ENCODE results near the gene LCNL1.
A peak's percentile ranks its signal among the peaks of the same experiment; 100 is the strongest.

The LCNL1 gene

GRCh38 chr9:136980669-136981478 is 1.9 kb upstream of the LCNL1 start:
- no peak for DNase-seq (ENCODE audit: low spot score)
- H3K4me1 Mint-ChIP-seq (ENCODE audit: low read depth): no peaks in the 10 kb centered on the region
- H3K9me3 Mint-ChIP-seq: no peaks in the 10 kb centered on the region
- no peaks in the 10 kb centered on the region for H3K36me3 Mint-ChIP-seq (ENCODE audit: low read depth)
- no peak overlapping the region for H3K27ac Mint-ChIP-seq
- no peak overlapping the region for H3K4me3 Mint-ChIP-seq
- peaks cover 13% of the 10 kb centered on the region for H3K27me3 Mint-ChIP-seq (ENCODE audit: low read depth)

GRCh38 chr9:136981588-136982231 is 1.1 kb upstream of the LCNL1 start:
- H3K9me3 Mint-ChIP-seq: no peaks in the 10 kb centered on the region
- H3K4me3 Mint-ChIP-seq: no peak overlapping the region
- H3K36me3 Mint-ChIP-seq (ENCODE audit: low read depth): no peaks in the 10 kb centered on the region
- peaks cover 18% of the 10 kb centered on the region for H3K27me3 Mint-ChIP-seq (ENCODE audit: low read depth)
- H3K27ac Mint-ChIP-seq: no peak overlapping the region
- DNase-seq (ENCODE audit: low spot score): no peak
- no peaks in the 10 kb centered on the region for H3K4me1 Mint-ChIP-seq (ENCODE audit: low read depth)

- Mint-ChIP-seq H3K36me3 (ENCODE audit: low read depth) (no peaks in the 10 kb centered on the region), H3K4me3 (no peak overlapping the region), H3K27me3 (ENCODE audit: low read depth) (peaks cover 27% of the 10 kb centered on the region), H3K27ac (no peak overlapping the region), H3K9me3 (no peaks in the 10 kb centered on the region), H3K4me1 (ENCODE audit: low read depth) (no peaks in the 10 kb centered on the region)
- no peak for DNase-seq (ENCODE audit: low spot score)
These were observed 374 bp downstream of the LCNL1 start for GRCh38 chr9:136983167-136983566.

- H3K4me1 Mint-ChIP-seq (ENCODE audit: low read depth): no peaks in the 10 kb centered on the region
- no peak overlapping the region for H3K4me3 Mint-ChIP-seq
- H3K27me3 Mint-ChIP-seq (ENCODE audit: low read depth): peaks cover 30% of the 10 kb centered on the region
- H3K27ac Mint-ChIP-seq: no peak overlapping the region
- no peaks in the 10 kb centered on the region for H3K9me3 Mint-ChIP-seq
- H3K36me3 Mint-ChIP-seq (ENCODE audit: low read depth): no peaks in the 10 kb centered on the region
- no peak for DNase-seq (ENCODE audit: low spot score)
These were observed 992 bp downstream of the LCNL1 start for GRCh38 chr9:136983656-136984314.

GRCh38 chr9:136984464-136985026 is 1.8 kb downstream of the LCNL1 start:
- Mint-ChIP-seq H3K4me3 (no peak overlapping the region), H3K36me3 (ENCODE audit: low read depth) (no peaks in the 10 kb centered on the region), H3K9me3 (no peaks in the 10 kb centered on the region), H3K27ac (no peak overlapping the region), H3K27me3 (ENCODE audit: low read depth) (peaks cover 34% of the 10 kb centered on the region), H3K4me1 (ENCODE audit: low read depth) (no peaks in the 10 kb centered on the region)
- no peak for DNase-seq (ENCODE audit: low spot score)

- Mint-ChIP-seq H3K9me3 (no peaks in the 10 kb centered on the region), H3K4me1 (ENCODE audit: low read depth) (no peaks in the 10 kb centered on the region), H3K36me3 (ENCODE audit: low read depth) (no peaks in the 10 kb centered on the region), H3K27ac (no peak overlapping the region), H3K4me3 (no peak overlapping the region), H3K27me3 (ENCODE audit: low read depth) (peaks cover 38% of the 10 kb centered on the region)
- no peak for DNase-seq (ENCODE audit: low spot score)
These were observed 2.3 kb downstream of the LCNL1 start for GRCh38 chr9:136985027-136985602.

GRCh38 chr9:136985853-136986252 is 3.1 kb downstream of the LCNL1 start:
- H3K27me3 Mint-ChIP-seq (ENCODE audit: low read depth): peaks cover 43% of the 10 kb centered on the region
- no peak overlapping the region for H3K4me3 Mint-ChIP-seq
- H3K9me3 Mint-ChIP-seq: no peaks in the 10 kb centered on the region
- no peaks in the 10 kb centered on the region for H3K36me3 Mint-ChIP-seq (ENCODE audit: low read depth)
- no peak for DNase-seq (ENCODE audit: low spot score)
- no peaks in the 10 kb centered on the region for H3K4me1 Mint-ChIP-seq (ENCODE audit: low read depth)
- H3K27ac Mint-ChIP-seq: no peak overlapping the region

GRCh38 chr9:136988872-136989271 is 6.1 kb downstream of the LCNL1 start:
- Mint-ChIP-seq H3K27me3 (ENCODE audit: low read depth) (peaks cover 37% of the 10 kb centered on the region), H3K4me3 (no peak overlapping the region), H3K36me3 (ENCODE audit: low read depth) (peaks cover 5% of the 10 kb centered on the region), H3K27ac (no peak overlapping the region), H3K9me3 (no peaks in the 10 kb centered on the region), H3K4me1 (ENCODE audit: low read depth) (peaks cover 11% of the 10 kb centered on the region)
- DNase-seq (ENCODE audit: low spot score): no peak

- Mint-ChIP-seq H3K36me3 (ENCODE audit: low read depth) (peaks cover 7% of the 10 kb centered on the region), H3K27ac (no peak overlapping the region), H3K27me3 (ENCODE audit: low read depth) (peaks cover 30% of the 10 kb centered on the region), H3K4me3 (peak overlapping the region; percentile 80), H3K9me3 (no peaks in the 10 kb centered on the region), H3K4me1 (ENCODE audit: low read depth) (peaks cover 12% of the 10 kb centered on the region)
- no peak for DNase-seq (ENCODE audit: low spot score)
These were observed 7.6 kb downstream of the LCNL1 start for GRCh38 chr9:136990242-136990911.

GRCh38 chr9:136991993-136992818 is 9.4 kb downstream of the LCNL1 start, which contains the start of gene PAXX:
TSS of gene PAXX (plus strand) at chr9:136992422. CDS start at chr9:136992444, 22 bp downstream.
- H3K27ac Mint-ChIP-seq: peak within 1 kb of the TSS; percentile 82
- H3K4me3 Mint-ChIP-seq: peak within 1 kb of the TSS; percentile 86
- DNase-seq (ENCODE audit: low spot score): peak; percentile 94
- peaks cover 22% of the 10 kb centered on the region for H3K27me3 Mint-ChIP-seq (ENCODE audit: low read depth)
- H3K4me1 Mint-ChIP-seq (ENCODE audit: low read depth): peaks cover 15% of the 10 kb centered on the region
- no peaks in the 10 kb centered on the region for H3K9me3 Mint-ChIP-seq
- H3K36me3 Mint-ChIP-seq (ENCODE audit: low read depth): peaks cover 7% of the 10 kb centered on the region

GRCh38 chr9:136992819-136993369 is 10.1 kb downstream of the LCNL1 start:
- Mint-ChIP-seq H3K27me3 (ENCODE audit: low read depth) (peaks cover 21% of the 10 kb centered on the region), H3K4me3 (peak overlapping the region; percentile 86), H3K9me3 (no peaks in the 10 kb centered on the region), H3K4me1 (ENCODE audit: low read depth) (peaks cover 19% of the 10 kb centered on the region), H3K27ac (peak overlapping the region; percentile 82), H3K36me3 (ENCODE audit: low read depth) (peaks cover 7% of the 10 kb centered on the region)
- DNase-seq (ENCODE audit: low spot score): no peak

GRCh38 chr9:136994180-136994887 is 11.5 kb downstream of the LCNL1 start:
- peaks cover 16% of the 10 kb centered on the region for H3K27me3 Mint-ChIP-seq (ENCODE audit: low read depth)
- no peaks in the 10 kb centered on the region for H3K9me3 Mint-ChIP-seq
- peaks cover 30% of the 10 kb centered on the region for H3K4me1 Mint-ChIP-seq (ENCODE audit: low read depth)
- no peak overlapping the region for H3K27ac Mint-ChIP-seq
- peak overlapping the region; percentile 86 for H3K4me3 Mint-ChIP-seq
- DNase-seq (ENCODE audit: low spot score): no peak
- H3K36me3 Mint-ChIP-seq (ENCODE audit: low read depth): peaks cover 7% of the 10 kb centered on the region

Data from T-helper 2 cell treated with Interferon-gamma antibody and Interleukin-4, amounts not matched to agents 5 μg/mL and 100 μg/mL, for 36 hours (primary cell).